Colonic mucosa (tissue), 4 donors: ENCODE results near the gene DGCR6L. TPM values are rescaled to one million over a fixed set of nuclear protein-coding genes. Genes with fewer than 3 reads are reported as not detected.

Experiments used
- DNase-seq: peaks from one replicate; pipeline ENCODE4 v3.0.0-alpha.2; 2020
- H3K27ac ChIP-seq: fragments of 200-600 bp; one replicate; pipeline ENCODE4 v1.8.0; 2021
- H3K27me3 ChIP-seq: fragments of 200-600 bp; one replicate; pipeline ENCODE4 v1.8.0; 2021
- H3K36me3 ChIP-seq: fragments of 200-600 bp; one replicate; pipeline ENCODE4 v1.8.0; 2021
- H3K4me1 ChIP-seq: fragments of 200-600 bp; one replicate; pipeline ENCODE4 v1.8.0; 2021; ENCODE audit warnings: mild to moderate bottlenecking
- H3K4me3 ChIP-seq: fragments of 200-600 bp; one replicate; pipeline ENCODE4 v1.8.0; 2021
- H3K9ac ChIP-seq, 2 donors: one replicate each; pipeline ENCODE4 v1.7.0; 2013; ENCODE audit warnings: control low read depth in 2 of 2, low read depth in 2 of 2, low read length in 2 of 2
- H3K9me3 ChIP-seq: fragments of 200-600 bp; one replicate; pipeline ENCODE4 v1.8.0; 2021
- intact Hi-C: fragments of 100-400 bp; cut with DNase I; formaldehyde crosslinking; loops from one replicate; pipeline ENCODE4 v1.14.1; 2022
- total RNA-seq, 2 donors: library from RNA; stranded (reverse); fragmentation: NEBNext Ultra II Directional in 1 of 2; extraction: Animal tissue kit (Norgen Biotek cat#: 25700) in 1 of 2; gene quantifications; one replicate each; pipeline ENCODE4 v1.2.1, GENCODE V29; 2021
- TF ChIP-seq, protein P1 (sequence below): fragments of 200-600 bp; IDR thresholded peaks from one replicate; pipeline ENCODE4 v1.8.0; 2022; ENCODE audit warnings: antibody characterized with exemption, mild to moderate bottlenecking
- donor health status: healthy.
- donor health status: DM: no; HTN: no; CAD: no.
- donor health status: DM: no; HTN: no; CAD: no.

DGCR6L gene
- total RNA-seq, 2 donors from 2014 or later: 27.0 to 35.6 TPM

DNA sequence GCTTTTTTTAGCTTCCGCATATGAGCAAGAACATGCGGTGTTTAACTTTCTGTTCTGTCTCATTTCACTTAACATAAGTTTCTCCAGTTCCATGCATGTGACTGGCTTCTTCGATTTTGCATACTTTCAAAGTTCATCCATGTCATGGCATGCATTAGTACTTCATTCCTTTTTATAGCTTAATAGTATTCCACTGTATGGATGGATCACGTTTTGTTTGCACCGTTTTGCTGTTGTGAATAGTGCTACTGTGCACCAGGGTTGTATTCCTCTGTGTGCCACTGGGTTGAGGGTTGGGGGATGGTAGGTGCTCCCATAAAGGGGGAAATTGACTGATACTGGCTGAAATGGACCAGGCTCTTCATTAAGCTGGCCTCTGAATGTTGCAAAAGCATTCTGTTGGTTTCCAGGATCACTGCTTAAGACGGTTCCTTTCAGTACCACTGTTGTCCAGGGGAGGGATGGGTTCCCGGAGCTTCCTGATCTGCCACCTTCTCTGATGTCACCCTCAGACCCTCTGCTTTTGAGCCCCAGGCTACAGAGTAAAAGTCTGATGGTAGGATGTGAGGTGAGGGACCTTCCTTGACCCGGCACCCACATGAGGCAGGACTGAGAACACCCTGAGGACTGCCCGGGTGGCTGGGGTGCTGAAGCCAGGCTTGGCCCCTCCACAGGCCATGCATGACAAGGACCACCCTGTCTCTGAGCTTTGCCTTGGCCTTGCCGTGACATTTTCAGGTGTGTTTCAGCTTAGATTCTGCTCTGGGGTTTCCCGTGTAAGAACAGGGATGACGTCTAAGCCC lies 24.4 kb downstream of the DGCR6L start:
- peaks cover 4% of the 10 kb centered on the region for H3K4me1 ChIP-seq
- no peaks in the 10 kb centered on the region for H3K36me3 ChIP-seq
- no peaks in the 10 kb centered on the region for H3K9me3 ChIP-seq
- H3K9ac ChIP-seq: no peak overlapping the region
- intact Hi-C loops: no loop called here
- no peak overlapping the region for H3K4me3 ChIP-seq
- no peak for DNase-seq
- no peak overlapping the region for H3K27ac ChIP-seq
- no peaks in the 10 kb centered on the region for H3K27me3 ChIP-seq
- TF ChIP-seq, protein P1, sequence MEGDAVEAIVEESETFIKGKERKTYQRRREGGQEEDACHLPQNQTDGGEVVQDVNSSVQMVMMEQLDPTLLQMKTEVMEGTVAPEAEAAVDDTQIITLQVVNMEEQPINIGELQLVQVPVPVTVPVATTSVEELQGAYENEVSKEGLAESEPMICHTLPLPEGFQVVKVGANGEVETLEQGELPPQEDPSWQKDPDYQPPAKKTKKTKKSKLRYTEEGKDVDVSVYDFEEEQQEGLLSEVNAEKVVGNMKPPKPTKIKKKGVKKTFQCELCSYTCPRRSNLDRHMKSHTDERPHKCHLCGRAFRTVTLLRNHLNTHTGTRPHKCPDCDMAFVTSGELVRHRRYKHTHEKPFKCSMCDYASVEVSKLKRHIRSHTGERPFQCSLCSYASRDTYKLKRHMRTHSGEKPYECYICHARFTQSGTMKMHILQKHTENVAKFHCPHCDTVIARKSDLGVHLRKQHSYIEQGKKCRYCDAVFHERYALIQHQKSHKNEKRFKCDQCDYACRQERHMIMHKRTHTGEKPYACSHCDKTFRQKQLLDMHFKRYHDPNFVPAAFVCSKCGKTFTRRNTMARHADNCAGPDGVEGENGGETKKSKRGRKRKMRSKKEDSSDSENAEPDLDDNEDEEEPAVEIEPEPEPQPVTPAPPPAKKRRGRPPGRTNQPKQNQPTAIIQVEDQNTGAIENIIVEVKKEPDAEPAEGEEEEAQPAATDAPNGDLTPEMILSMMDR: no peak

DNA sequence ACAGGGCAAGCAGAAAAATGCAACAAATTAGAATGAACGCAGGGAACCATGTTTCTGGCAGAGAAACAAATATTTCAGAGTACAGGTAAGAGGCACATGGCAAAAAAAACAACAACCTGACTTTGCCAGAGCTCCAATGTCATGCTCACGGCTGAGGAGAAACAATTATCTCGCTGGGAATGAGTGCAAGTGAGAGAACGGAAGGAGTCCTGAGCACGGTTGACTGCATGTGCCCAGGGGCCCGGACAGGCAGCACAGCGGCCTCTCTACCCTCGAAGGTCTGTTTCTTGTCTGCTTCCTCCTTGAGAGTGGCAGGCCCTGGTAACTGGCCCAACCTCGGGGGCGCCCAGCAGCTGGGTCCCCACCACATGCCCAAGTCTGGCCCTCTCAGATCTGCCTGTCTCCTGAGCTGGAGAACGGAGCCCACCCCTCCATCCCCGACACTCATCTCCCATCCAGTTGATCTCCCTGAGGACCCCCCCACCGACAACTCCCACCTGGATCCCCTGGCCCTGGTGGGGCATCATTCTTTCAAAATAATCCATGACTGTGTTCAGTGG lies 27.1 kb downstream of the DGCR6L start:
- no peak overlapping the region for H3K9ac ChIP-seq

DNA sequence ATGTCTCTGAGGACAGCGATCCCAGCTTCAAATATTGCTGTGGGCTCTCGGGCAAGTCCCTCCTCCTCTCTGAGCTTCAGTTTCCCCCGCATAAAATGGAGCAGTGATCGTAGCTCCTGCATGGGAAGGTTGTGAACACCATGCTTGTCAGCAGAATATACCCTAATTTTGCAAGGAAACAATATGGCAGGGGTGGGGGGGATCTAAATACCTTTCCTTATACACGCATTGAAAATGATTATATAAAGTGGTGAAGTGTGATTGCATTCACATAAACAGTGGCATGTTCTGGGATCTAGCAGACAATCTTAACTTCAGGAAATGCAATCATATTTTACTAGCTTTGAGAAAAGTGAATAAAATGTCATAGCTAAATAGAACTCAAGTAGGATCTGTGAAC lies 27.8 kb downstream of the DGCR6L start:
- TF ChIP-seq, protein P1: no peak
- Histone ChIP-seq H3K27me3 (no peaks in the 10 kb centered on the region), H3K36me3 (no peaks in the 10 kb centered on the region), H3K4me3 (no peak overlapping the region), H3K9ac (no peak overlapping the region), H3K9me3 (no peaks in the 10 kb centered on the region), H3K27ac (no peak overlapping the region), H3K4me1 (no peaks in the 10 kb centered on the region)
- no peak for DNase-seq
- intact Hi-C loops: no loop called here

More for the DNA sequence above, 27.1 kb downstream of the DGCR6L start:
- Histone ChIP-seq H3K4me3 (no peak overlapping the region), H3K27ac (no peak overlapping the region), H3K36me3 (no peaks in the 10 kb centered on the region), H3K27me3 (no peaks in the 10 kb centered on the region), H3K4me1 (no peaks in the 10 kb centered on the region), H3K9me3 (no peaks in the 10 kb centered on the region)
- TF ChIP-seq, protein P1: no peak
- intact Hi-C loops: no loop called here
- no peak for DNase-seq

DNA sequence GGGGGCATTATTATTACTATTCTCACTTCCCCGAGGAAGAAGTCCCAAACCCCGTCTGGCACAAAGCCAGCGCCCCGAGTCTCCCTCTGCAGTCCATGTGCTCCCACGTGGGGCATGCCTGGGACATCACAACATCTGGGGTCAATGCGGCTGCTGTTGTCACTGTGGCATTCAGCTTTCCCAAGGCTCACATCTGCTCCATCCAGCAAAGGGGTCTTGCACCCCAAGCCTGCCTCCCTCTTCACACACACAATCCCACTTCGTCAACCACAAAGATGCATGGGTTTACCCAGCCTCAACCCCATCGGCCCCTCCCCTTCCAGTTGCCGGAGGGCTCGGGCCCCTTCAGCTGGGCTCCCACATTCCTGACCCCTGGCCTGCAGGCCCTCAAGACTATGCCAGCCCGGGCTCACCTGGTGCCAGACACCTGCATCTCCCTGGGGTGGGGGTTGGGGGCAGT lies 28.2 kb downstream of the DGCR6L start:
- no peak overlapping the region for H3K27ac ChIP-seq
- intact Hi-C loops: no loop called here
- TF ChIP-seq, protein P1: no peak
- no peaks in the 10 kb centered on the region for H3K4me1 ChIP-seq
- H3K9ac ChIP-seq: no peak overlapping the region
- no peak for DNase-seq
- H3K36me3 ChIP-seq: no peaks in the 10 kb centered on the region
- H3K4me3 ChIP-seq: no peak overlapping the region
- no peaks in the 10 kb centered on the region for H3K9me3 ChIP-seq
- H3K27me3 ChIP-seq: no peaks in the 10 kb centered on the region

DNA sequence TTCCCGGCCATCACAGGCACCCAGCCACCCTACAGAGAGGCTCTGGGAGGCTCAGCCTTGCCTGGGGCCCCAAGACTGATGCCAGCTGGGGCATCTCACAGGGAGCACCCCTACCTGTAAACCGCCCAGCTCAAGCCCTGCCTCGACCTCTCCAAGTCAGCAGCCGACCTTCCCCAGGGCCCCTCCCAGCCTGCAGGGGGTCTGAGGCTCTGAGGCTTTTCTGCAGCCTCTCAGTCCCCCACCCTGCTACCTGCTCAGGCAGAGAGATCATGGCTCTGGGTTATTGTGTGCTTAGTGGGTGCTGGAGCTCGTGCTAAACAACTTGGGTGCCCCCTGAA lies 28.6 kb downstream of the DGCR6L start:
- Histone ChIP-seq H3K9me3 (no peaks in the 10 kb centered on the region), H3K27me3 (no peaks in the 10 kb centered on the region), H3K36me3 (no peaks in the 10 kb centered on the region), H3K9ac (no peak overlapping the region), H3K4me3 (no peak overlapping the region), H3K27ac (no peak overlapping the region), H3K4me1 (no peaks in the 10 kb centered on the region)
- intact Hi-C loops: no loop called here
- TF ChIP-seq, protein P1: no peak
- no peak for DNase-seq
